NCI-H1105 (cell line): ENCODE measurements around the gene DCUN1D3.
"Not testable (repeated sequence)": the region's sequence is repeated elsewhere in the genome, so short reads cannot be mapped to it uniquely, and the experiment has no call there.

Experiments used
- DNase-seq: peaks from one replicate; lab custom pipeline; 2025; lab: John Stamatoyannopoulos, UW

Gene DCUN1D3

DNA sequence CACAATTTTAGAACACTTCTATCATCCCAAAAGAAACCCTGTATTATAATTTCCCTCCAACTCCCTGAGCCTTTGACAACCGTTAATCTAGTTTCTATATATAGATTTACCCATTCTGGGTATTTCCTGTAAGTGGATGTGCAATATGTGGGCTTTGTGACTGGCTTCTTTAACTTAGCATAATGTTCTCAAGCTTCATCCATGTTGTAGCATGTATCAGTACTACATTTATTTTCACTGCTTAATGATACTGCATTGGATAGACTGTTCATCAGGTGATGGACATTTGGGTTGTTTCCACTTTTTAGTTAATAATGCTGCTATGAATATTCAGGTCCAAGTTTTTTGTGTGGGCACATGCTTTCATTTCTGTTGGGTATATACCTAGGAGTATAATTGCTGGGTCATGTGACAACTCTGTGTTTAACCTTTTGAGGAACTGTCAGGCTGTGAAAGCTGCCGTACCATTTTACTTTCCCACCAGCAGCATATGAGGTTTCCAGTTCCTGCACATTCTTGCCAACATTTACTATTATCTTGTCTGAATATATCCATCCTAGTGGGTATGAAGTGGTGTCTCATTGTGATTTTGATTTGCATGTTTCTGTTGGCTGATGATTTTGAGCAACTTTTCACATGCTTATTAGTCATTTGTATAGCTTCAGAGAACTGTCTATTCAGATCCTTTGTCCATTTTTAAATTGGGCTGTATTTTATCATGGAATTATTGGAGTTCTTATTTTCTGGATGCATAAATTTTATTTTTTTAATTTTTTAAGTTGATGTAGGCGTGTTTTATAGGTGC lies 77.4 kb downstream of the DCUN1D3 start:
- DNase-seq = no peak

DNA sequence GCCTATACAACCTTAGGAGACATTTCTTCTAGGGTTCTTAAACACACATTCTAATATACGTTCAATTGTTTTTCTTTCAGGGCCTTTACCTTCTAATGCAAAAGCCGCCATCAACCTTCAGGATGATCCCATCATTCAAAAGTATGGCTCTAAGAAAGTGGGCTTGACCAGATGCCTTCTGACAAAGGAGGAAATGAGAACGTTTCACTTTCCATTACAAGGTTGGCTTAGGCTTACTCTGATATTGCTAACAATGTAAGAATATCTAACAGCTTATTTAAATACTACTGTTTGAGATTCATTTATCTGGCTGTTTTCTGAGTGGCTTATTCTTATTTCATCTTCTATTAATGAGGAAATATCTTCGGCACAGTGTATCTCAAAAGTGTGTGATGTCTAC lies 78.5 kb downstream of the DCUN1D3 start:
- no peak for DNase-seq

DNA sequence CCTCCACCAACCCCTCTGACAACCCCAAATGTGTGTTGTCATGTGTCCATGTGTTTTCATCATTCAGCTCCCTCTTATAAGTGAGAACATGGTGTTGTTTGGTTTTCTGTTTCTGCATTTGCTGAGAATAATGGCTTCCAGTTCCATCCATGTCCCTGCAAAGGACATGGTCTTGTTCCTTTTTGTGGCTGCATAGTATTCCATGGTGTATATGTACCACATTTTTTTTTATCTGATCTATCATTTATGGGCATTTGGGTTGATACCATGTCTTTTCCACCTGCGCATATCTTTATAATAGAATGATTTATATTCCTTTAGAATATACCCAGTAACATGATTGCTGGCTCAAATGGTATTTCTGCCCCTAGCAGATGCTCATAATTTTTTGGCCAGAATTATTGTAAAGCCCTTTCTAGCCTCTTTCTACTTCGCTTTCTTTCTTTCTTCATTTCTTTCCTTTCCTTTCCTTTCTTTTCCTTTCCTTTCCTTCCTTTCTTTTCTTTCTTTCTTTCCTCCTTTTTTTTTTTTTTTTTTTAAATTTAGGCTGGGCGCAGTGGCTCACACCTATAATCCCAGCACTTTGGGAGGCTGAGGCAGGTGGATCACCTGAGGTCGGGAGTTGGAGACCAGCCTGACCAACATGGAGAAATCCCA lies 81.1 kb downstream of the DCUN1D3 start:
- no peak for DNase-seq

DNA sequence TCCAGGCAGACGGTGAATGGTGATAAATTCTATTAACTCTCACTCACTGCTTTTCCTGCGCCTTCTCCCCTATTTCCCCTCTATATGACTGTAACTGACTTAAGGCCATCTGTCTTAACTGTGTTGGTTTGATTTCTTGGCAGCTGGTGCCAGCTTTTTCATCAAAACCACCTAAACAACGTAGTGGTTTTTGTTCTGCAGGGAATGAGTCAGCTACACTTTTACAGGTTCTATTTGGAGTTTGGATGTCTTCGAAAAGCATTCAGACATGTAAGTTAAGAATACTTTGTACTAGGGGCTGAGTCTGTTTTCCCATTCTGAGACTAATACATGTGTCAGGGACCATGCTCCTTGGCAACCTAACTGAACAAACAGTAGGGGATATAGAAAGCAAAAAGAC lies 85.4 kb downstream of the DCUN1D3 start:
- DNase-seq = no peak

DNA sequence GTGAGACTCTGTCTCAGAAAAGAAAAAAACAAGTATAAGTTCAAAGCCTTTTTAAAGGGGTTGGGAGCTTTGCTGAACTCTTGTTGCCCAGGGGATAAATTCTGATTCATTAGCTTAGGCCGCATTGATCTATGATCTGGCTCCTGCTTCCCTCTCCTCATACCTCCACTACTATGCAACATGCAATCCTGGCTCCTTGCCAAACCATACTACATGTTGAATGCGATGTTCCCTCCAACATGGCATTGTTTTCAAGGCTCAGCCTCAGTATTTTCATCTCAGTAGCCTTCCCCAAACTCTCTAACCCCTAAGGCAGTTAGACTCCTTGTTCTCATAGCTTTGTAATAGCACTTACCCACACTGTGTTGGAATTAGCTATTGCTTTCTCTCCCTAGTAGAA lies 87.6 kb downstream of the DCUN1D3 start:
- no peak for DNase-seq

DNA sequence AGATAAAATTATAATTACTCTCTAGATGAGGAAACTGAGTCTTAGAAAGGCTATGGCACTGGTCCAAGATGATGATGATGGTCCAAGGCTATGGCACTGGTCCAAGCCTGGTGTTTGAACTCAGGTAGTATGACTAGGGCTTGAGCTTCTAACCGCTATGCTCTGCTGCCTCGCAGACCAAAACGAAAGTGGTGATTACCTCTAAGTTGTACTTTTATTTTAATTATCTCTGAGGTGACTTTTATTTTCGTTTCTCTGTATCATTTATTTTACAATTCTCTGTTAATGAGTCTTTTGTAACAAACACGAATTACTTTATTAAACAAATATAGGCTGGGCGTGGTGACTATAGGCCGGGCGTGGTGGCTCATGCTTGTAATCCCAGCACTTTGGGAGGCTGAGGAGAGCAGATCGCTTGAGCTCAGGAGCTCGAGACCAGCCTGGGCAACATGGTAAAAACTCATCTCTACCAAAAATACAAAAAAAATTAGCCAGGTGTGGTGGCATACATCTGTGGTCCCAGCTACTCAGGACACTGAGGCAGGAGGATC lies 88.2 kb downstream of the DCUN1D3 start:
- no peak for DNase-seq

DNA sequence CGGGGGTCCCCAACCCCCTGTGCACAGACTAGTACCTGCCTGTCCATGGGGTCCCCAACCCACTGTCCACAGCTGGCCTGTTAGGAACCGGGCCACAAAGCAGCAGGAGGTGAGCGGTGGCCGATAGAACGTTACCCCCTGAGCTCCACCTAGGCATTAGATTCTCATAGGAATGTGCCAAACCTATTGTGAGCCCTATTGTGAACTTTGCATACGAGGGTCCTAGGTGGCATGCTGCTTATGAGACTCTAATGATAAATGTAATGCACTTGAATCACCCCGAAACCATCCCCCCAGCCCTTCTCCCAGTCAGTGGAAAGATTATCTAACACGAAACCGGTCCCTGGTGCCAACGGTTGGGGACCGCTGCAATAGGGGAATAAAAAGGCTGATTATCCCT lies 92.3 kb downstream of the DCUN1D3 start:
- no peak for DNase-seq

DNA sequence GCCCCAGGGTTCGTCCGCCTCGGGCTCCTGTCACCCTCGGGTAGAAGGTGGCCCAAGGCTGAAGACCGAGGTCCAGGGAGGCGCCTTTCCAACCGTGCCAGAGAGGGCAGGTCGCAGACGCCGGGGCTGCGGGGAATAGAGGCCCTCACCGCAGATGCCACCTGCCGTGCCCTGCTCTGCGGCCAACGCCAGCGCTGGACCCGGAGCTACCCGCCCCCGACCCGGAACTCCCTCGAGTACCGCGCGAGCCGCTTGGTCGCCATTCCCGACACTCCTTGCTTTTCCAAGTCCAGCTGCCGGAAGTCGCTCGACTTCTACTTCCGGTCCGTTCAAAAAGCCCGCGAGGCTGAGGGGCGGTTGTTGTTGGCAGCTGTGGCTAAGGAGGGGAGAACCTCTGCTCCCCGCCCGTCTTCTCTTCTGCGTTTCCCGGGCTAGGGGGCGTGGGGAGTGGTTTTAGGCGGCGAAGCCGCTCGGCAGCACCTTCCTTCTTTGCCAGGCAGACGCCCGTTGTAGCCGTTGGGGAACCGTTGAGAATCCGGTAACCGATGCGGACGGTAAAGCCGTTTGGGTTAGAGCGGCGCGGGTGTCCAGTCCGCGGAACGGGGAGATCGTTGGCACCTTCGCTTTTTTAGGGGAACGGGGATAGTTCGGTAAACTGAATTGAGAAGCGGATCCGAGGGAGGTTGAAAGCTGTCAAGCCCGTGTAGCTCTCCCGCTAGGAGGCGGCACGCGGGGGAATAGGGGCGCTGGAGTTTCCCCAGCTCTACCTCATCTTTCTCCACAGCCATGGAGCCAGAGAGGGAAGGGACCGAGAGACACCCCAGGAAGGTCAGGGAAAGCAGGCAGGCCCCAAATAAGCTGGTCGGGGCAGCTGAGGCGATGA lies 93.7 kb downstream of the DCUN1D3 start, which contains the start of the genes ERI2 and REXO5:
TSS of gene ERI2 (minus strand) at position 305 of the 883 bp plus-strand sequence. CDS start at position 263, 42 bp downstream.
TSS of gene REXO5 (plus strand) at position 360 of the 883 bp plus-strand sequence. CDS start at position 787, 427 bp downstream.
- peak; percentile 81 for DNase-seq

DNA sequence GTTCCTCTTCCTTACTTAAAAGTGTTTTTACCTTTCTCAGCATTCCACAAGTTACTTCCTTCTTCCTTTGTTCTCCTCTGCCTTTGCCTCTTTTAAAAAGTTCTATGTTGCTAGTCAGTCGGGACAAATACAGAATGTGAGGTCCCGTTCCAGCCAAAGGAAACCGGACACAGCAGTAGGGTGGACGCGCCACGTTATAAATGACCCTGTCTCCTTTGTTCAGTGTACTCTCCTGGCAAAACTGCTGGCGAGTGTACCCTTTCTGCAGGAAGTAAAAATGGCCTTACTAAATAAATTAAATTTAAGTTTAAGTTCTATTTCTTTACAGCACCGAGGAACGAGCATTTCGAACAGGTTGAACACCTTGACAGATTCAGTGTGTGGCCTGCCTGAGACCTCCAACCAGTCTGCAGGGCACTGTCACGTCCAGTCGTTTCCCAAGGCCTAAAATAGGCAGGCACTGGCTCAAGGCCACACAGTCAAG lies 94.4 kb downstream of the DCUN1D3 start:
- not testable (repeated sequence) for DNase-seq
